Activated CD8-positive, alpha-beta memory T cell treated with anti-CD3 and anti-CD28 coated beads, Interleukin-2, amount 50 U/mL, for 24 hours (primary cell): ENCODE measurements around the gene PARD6B.
"Not testable (repeated sequence)": the region's sequence is repeated elsewhere in the genome, so short reads cannot be mapped to it uniquely, and the experiment has no call there.

ENCODE experiments used
- DNase-seq: peaks from one replicate; pipeline ENCODE4 v3.0.0-alpha.2; 2020; ENCODE audit errors: extremely low read depth

The PARD6B gene, protein sequence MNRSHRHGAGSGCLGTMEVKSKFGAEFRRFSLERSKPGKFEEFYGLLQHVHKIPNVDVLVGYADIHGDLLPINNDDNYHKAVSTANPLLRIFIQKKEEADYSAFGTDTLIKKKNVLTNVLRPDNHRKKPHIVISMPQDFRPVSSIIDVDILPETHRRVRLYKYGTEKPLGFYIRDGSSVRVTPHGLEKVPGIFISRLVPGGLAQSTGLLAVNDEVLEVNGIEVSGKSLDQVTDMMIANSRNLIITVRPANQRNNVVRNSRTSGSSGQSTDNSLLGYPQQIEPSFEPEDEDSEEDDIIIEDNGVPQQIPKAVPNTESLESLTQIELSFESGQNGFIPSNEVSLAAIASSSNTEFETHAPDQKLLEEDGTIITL

DNA sequence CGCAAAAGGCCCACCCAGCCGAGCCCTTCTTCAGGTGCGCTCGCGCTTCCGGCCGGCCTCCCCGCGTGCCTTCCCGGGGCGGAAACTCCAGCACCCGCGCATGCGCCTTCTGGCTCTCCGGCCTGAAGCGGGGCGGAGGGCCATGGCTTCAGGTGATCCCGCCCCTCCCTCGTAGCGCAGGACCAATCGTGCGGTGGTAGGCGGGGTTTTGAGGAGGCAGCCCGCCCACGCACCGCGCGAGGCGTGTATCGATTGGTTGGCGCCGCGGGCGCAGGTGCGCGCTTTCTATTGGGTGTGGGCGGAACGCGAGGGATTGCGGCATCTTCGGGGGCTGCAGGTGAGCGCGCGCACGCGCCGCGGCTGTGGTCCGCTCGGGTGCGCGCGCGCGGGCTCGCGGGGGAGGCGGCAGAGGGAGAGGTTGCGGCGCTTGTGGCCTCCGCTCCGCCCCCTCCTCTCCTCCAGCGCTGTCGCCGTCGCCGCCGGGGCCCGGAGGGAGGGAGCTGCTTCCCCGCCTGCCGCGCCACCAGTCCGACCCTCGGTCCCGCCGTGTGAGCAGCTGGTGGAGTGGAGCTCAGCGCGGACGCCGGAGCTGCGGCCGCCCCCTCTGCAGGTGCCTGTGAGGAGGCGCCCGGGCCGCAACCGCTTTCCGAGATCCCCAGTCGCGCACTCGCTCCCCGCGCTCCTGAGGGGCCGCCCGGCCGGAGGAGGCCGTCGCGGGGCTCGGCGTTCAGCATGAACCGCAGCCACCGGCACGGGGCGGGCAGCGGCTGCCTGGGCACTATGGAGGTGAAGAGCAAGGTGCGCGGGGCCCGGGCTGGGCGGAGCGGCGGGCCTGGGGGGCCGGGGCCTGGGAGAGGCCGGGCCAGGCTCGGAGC lies at the start of gene PARD6B:
TSS of gene PARD6B (plus strand) at position 526 of the 875 bp plus-strand sequence. CDS start at position 733, 207 bp downstream.
- DNase-seq = peak; percentile 93

GRCh38 chr20:50682065-50682464 lies 49.3 kb upstream of the PARD6B start:
- DNase-seq = no peak

DNA sequence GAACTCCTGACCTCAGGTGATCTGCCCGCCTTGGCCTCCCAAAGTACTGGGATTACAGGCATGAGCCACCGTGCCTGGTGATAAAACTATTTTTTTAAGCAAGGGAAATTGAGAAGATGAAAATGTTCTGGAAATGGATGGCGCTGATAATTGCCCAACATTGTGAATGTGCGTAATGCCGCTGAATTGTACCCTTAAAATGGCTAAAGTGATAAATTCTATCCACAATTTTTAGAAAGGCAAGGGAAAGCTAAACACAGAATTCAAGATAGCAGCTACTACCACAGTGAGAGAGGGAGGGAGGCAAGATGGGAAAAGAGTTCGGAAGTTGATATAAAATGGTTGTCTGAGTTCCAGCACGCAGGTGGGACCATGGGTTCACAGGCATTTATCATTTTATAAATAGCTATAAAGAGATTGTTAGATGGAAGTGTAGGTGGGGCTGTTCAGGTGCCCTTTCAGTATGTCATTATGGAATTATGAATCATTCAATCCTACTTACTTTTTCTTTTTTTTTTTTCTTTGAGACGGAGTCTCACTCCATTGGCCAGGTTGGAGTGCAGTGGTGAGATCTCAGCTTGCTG lies 48.3 kb upstream of the PARD6B start:
- no peak for DNase-seq

DNA sequence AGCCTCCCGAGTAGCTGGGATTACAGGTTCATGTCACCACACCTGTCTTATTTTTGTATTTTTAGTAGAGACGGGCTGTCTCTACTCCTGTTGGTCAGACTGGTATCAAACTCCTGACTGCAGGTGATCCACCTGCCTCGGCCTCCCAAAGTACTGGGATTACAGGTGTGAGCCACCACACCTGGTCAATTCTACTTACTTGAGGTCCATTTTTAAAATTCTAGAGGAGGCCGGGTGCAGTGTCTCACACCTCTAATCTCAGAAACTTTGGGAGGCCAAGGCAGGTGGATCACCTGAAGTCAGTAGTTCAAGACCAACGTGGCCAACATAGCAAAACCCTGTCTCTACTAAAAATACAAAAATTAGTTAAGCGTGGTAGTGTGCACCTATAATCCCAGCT lies 47.8 kb upstream of the PARD6B start:
- DNase-seq = no peak

- DNase-seq = no peak
These were observed 44.6 kb upstream of the PARD6B start for GRCh38 chr20:50686821-50687220.

- no peak for DNase-seq
These were observed 43.0 kb upstream of the PARD6B start for GRCh38 chr20:50688256-50688975.

DNA sequence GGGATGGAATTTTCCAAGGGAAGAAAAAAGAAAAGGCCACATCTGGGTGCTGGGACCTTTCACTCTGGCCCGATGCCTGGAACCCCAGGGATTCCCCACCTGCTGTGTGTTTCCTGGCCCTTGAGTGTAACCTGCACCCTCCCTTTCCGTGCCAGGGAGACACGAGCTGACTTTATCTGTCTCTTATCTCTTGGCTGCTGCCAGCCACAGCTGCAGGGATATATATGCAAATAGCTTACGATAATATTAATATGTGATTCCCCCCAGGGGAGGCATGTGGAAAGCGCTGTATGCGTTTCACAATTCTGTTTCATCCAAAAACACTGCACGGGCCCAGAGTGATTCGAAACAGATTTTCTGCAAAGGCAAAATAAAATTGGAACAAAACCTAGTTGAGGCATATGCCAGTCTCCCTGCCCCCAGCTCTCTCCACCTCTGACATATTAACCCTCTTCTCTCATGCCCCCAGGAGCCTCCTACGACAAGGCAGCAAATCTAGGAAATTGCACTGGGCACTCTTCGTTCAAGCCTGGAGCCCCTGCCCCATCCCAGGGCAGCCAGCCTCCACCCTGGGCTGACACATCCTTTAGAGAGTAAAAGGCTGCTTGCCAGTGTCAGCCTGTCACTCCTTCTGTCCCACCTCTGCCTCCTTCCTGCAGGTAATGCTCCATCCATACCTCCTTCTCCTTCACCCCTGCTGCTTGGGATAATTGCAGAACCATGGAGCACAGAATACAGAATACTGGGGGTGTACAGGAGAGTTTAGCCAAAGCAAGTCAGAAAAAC lies 41.3 kb upstream of the PARD6B start:
- no peak for DNase-seq

DNA sequence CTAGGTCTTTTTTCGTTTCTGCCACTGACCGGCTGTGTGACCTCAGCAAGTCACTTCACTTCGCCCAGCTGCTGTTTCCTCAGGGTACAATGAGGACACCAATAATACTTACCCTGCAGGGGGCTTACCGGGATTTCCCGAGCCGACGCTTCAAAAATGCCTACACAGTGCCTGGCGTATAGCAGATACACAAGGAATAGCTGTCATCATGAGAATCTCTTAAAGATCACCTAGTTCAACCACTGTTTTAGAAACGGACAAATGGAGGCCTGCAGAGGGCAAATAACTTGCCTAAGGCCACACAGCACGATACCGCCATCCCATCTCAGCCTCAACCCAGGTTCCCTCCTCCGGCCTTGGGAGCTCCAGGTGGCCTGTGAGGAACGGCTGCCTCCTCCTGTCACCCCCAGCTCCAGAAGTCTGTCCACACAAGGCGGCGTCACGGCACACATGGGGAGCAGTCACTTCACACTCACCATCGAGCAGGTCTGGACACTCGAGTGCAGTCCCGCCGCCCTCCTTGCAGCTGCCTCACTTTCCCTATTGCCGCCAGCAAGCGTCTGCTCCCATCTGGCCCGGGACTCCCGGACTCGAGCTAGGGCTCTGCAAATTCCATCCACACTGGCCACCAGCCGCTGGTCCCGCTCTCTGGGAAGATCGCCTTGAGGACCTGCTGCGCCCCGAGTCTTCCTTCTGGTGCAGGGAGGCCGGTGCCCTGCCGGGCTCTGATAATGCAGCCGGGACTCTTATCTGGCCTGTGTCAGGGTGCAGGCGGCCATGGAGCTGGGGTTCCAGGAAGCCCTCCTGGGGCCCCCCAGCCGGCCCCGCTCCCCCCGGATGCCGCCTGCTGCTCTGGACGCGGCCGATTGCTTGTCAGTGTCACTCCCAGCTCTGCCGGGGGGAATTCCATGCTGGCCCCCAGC lies 40.5 kb upstream of the PARD6B start, which contains the start of gene RIPOR3:
TSS of gene RIPOR3 (minus strand) at position 893 of the 923 bp plus-strand sequence. CDS start at position 479, 414 bp downstream.
- DNase-seq = no peak

DNA sequence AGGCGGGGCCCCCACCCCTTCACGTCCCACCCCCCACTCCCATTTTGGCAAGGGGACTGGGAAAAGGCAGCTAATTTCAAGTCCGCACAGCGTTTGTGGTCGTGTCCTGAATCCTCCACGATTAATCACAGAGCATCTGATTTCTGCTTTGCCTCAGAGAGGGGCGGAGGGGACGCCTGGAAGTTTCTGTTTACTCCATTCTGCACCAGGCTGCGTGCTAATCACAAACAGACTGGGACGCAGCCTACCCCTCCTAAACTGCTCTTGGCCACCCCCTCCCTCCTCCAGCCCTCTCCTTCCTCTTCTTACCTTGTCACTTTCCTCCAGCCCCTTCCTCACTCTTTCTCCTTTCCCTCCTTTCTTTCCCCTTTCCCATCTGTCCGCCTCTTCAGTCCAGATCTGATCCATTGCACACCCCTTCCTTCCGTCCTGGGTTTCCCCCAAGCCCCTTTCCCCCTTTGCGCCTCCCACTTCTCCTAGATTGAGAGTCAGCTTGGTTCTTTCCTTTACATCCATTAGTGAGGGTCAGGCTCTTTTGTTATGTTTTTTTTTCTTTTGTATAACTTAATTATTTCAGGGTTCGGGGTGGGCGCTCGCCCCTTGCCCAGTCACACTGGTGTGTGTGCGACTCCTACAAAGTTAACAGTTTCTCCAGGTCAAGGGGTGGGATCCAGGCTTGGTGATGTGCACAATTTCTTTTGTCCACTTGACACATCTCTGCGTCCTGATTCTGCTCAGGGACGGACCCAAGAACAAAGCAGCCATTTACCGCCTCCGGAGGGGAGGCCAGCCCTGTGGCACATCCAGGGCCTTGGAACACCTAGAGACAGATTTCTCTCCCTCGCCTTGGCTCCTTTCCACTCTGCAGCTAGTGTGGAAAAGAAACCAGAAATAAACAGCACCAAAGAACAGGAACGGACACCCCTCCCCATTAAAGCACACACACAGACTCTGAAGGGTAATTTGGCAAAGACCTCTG lies 39.5 kb upstream of the PARD6B start:
- no peak for DNase-seq

DNA sequence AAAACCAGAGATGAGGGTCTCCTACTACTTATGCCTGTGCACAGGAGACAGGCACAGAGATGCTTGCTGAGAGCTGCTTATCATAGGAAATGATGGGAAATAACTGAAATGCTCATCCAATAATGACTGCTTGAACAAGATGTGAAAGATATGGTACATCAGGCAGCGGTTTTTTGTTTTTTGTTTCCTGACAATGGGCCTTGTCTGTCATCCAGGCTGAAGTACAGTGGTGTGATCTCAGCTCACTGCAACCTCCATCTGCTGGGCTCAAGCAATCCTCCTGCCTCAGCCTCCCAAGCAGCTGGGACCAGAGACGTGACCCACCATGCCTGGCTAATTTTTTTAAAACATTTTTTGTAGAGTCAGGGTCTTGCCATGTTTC lies 38.8 kb upstream of the PARD6B start:
- no peak for DNase-seq

DNA sequence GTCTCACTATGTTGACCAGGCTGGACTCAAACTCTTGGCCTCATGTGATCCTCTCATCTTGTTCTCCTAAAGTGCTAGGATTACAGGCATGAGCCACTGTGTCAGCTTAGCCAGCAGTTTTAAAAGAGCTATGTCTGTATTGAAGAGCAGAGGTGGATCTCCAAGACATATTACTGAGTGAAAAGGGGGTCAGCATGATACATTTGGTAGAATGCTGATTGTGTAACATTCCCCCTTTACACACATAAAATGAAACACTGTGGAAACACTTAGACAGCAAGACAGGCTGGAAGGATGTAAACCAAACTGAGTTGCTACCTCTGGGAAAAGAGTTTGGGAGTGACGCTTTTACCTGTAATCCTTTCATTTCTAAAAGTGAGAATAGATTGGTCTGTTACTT lies 38.4 kb upstream of the PARD6B start:
- no peak for DNase-seq

DNA sequence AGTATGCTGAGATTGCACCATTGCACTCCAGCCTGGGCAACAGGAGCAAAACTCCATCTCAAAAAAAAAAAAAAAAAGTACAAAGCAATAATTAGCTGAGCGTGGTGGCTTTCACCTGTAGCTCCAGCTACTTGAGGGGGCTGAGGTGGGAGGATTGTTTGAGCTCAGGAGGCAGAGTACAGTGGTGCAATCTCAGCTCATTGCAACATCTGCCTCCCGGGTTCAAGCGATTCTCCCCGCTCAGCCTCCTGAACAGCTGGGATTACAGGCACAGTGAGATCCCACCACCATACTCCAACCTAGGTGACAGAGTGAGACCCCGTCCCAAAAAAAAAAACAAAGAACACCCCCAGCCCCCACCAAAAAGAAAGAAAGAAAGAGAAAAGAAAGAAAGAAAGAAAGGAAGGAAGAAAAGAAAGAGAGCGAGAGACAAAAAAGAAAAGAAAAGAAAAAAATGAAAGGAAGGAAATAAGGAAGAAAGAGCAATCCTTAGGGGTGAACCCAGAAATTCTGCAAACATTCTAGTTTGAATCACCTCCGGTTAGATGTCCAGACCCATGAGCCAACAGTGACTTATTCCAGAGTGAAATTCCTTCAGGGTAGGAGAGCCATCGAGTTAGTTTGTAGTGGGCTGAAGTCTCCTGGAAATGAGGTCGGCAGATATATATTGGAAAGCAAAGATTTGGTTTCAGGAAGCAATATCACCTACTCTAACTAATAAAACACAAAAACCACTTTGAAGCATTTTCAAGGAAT lies 36.8 kb upstream of the PARD6B start:
- DNase-seq = no peak

DNA sequence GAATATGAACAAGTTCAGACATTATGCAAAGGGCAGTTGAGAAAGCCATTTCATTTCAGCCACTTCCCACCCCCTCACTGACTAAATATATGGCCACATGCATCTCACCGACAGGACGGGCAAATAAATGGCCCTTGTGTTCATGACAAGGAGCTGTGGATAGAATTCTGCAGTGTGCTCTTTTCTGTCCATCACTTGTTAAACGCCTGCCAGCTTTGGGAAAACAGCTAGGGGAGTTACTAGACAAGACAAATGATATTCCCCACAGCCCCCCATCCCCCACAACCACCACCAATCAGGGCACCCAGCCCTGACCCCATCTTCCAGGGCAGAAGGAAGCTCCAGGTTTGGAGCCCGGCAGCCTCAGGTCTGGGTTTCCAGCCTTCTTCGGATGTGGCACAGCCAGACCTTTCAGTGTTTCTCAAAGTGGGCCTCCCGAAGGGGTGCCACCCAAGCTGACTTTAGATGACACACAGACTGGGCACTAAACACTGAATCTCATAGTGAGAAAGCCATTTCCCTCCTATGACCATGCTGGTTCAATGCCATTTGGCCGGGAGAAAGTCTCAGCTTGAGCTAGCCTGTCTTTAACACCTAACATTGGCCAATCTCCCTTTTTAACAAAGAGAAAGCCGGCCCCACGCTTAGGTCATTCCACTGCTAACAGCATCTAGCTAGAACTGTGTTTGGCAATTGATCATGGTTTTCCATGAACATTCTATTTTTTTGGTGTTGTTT lies 36.1 kb upstream of the PARD6B start:
- DNase-seq = no peak

DNA sequence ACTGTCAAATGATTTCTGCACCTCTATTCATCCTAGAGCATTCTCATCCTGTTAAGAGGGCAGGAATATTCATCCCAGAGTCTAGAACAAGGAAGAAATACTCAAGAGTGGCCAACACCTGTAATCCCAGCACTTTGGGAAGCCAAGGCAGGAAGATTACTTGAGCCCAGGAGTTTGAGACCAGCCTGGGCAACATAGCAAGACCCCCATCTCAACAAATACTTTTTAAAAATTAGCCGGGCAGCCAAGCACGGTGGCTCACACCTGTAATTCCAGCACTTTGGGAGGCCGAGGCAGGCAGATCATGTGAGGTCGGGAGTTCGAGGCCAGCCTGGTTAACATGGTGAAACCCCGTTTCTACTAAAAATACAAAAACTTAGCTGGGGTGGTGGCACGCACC lies 33.1 kb upstream of the PARD6B start:
- DNase-seq = not testable (repeated sequence)

GRCh38 chr20:50699688-50700087 lies 31.7 kb upstream of the PARD6B start:
- no peak for DNase-seq

DNA sequence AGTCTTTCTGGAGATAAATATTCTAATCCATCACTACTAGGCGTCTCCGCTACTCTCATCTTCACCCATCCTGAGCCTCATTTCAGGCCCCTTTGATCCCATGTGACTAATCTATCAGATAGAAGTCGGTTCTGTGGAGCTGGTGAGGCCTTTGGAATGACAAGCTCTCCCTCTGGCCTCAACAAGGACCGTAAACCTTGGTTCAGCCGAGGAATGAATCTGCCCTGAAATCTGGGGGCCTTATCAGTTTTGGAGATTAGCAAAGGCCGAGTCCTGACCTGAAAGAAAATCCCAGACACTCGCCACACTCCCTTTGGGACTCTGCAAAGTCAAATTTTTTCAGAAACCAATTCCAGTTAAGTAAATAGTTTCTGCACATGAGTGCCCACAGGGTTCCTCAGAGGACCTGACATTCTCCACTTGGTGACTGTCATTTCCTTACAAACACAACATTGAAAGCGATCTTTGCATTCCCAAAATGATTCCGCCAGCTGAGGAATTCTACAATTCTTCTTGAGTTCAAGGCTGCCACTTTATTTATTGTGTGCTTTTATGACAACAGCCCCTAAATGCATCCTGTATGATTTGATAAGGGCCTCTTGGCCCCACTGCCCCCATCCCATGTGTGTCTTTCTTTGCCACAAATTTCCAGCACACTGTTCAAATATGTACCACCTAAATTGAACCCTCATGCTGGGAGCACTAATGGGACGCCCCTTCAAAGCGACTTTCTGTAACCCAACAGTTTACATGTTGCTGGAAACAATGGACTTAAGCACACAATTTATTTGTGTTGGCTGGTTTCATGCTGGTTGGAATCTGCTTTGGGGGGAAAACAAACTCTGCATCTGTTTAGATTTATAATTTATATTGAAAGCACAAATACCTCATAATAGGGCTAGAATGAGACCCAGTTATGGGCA lies 30.1 kb upstream of the PARD6B start:
- DNase-seq = no peak
